Stimulated activated CD8-positive, alpha-beta memory T cell treated with anti-CD3 and anti-CD28 coated beads, Interleukin-4, amount 100 ng/mL, for 24 hours (primary cell): Measurements from ENCODE around the gene CT83.

Source experiments
- DNase-seq: peaks from one replicate; pipeline ENCODE4 v3.0.0-alpha.2; 2020; ENCODE audit warnings: low read depth

CT83 gene, protein sequence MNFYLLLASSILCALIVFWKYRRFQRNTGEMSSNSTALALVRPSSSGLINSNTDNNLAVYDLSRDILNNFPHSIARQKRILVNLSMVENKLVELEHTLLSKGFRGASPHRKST

DNA sequence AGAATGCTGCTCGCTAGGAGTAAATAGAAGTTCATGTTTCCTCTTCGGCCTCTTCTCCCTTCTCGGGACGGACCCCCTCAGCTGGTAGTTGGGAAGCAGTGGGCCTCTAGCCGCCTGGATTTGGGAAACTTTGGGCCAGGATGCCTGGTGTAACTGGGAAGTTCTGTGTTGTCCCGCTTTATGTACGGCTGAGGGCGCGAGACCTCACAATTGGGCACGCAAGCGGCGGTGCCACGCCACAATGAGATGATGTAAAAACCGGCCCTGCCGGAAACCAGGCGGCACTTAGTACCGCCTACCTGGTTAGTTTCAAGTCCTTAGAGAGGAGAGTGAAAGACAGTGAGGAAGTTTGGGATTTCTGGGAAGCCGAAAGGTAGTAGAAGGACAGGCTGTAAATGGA lies at the start of gene CT83:
TSS of gene CT83 (minus strand) at position 155 of the 400 bp plus-strand sequence. CDS start at position 35, 120 bp downstream.
- DNase-seq = no peak

- no peak for DNase-seq
Observed at GRCh38 chrX:116499780-116500179, 37.0 kb upstream of the CT83 start.

DNA sequence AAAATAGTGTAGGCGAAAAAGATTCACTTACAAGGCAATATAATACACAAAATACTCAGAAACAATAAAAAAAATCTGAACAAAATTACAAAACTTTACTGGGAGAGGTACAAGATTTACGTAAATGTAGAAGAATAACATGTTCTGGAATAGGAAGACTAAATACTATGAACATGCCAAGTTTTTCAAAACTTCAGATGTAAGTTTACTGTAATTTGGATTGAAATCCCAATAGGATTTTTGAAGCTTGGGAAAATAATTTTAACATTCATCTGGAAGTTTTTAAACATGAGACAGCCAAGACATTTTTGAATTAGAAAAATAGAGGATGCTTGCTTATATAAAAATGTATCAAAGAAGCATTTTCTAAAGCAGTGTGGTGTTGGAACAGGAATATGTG lies 30.5 kb upstream of the CT83 start:
- DNase-seq = no peak

DNA sequence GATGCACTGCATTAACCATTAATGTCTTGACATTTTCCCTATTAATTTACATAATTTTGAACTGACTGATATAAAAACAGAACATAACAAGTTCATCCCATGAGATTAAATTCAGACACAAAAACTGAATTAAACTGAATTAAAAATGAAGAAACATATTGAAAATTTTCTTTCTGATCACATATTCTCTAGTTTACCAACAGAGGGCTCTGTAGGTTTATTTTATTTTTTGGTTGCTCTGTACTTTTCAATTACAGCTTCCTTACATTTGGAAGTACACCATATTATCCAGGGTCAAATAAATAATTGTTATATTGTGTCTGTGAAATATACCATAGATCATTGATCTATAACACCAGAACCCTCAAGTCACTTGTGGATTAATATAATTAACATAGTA lies 27.3 kb upstream of the CT83 start:
- no peak for DNase-seq

DNA sequence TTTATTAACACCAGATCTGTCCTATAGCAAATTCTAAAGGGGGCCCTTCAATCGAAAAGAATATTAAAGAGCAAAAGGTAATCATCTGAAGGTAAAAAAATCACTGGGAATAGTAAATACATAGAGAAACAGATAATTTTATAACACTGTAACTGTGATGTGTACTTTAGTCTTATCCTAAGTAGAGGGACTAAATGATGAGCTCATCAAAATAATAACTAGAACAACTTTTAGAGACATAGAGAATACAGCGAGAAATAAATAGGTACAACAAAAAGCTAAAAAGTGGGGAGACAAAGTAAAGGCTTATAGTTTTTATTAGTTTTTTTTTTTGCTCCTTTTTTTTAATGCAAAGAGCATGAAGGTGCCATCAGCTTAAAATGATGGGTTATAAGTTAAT lies 17.3 kb upstream of the CT83 start:
- no peak for DNase-seq

GRCh38 chrX:116449156-116449555 lies 13.6 kb downstream of the CT83 start:
- no peak for DNase-seq

DNA sequence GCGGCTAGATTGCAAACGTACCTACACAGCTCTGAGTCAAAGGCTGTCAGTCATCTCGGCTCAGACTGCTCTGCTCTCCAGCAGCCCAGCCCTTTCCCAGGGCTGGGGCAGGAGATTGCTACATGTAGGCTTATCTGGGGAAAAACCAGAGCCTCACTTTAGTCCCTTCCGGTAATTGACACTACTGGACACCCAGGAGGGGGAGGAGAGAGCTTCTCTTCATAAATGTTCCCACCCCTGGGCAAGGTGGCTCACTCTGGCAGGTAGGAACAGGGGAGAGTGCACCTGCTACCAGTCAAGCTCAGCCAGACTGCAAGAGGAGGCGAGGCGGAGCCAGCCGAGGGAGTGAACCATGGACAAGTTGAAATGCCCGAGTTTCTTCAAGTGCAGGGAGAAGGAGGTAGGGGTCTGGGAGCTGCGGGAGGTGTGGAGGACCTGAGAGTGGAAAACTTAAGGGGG lies 26.4 kb downstream of the CT83 start, which contains the start of gene SLC6A14:
TSS of gene SLC6A14 (plus strand) at position 249 of the 459 bp plus-strand sequence. CDS start at position 353, 104 bp downstream.
- DNase-seq = no peak

DNA sequence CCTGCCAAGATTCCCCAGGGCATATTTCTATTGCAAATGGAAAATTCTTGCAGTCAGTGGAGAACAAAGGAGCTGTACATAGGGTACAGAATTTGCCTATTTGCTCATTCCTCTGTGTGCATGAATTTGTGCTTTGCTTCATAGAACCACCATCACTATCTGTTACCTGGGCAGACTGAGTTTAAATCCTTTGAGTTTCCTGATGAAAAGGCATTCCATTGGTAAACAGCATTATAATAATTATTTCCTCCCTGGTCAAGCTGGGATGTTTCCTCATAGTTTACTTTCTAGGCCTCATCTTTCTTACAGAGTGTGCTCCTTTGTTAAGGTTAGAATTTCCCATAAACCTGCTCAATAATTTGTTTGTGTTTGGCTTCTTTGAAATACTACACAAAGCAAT lies 27.2 kb downstream of the CT83 start:
- no peak for DNase-seq

- no peak for DNase-seq
Observed at GRCh38 chrX:116427978-116428377, 34.8 kb downstream of the CT83 start.

DNA sequence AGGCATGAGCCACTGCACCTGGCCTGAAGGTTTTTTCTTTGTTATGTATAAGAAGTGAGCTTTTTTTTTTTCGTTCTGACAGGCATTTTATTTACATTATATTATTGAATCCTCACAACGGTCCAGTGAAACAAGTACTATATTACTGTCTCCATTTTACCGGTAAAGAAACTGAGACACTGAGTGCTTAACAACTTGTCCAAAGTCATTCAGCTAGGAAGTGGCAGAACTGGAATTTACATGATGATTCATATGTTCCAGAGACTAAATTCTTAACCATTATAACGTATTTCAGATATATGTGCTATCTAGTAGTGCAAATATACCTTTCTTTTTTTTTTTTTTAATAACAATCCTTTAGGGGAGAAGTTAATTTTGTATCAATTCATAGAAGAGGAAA lies 44.8 kb downstream of the CT83 start:
- DNase-seq = no peak

DNA sequence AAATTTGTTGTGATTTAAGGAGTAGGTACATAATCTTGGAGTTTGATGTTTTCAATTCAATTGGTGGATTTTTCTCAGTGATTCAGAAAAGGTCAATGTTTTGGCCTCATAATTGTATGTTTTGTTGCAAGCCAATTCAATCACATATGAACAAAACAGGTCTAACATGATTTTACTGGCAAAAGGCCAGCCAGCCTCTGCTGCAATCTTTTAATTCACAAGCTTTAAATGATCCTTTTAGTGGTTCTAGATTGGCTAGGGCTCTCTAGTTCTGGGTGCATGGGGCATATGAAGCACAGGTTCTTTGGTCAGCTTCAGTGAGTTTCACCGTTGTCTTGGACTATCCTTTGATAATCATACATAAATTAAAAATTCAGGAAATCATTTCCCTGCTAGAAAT lies 45.6 kb downstream of the CT83 start:
- DNase-seq = no peak

GRCh38 chrX:116413273-116413672 lies 49.5 kb downstream of the CT83 start:
- DNase-seq = no peak
